ENCODE measurements around the gene REPIN1.

REPIN1 gene

GRCh38 chr7:150359622-150360362 lies 8.8 kb upstream of the REPIN1 start:
- Histone ChIP-seq H3K9me3 (ENCODE audit: insufficient read depth, low read length, severe bottlenecking) (no peaks in the 10 kb centered on the region), H3K27ac (ENCODE audit: low read length) (peak overlapping the region; percentile 90), H4K20me1 (ENCODE audit: insufficient read depth, low read length) (no peaks in the 10 kb centered on the region), H2AFZ (ENCODE audit: low read depth, low read length) (no peak overlapping the region), H3K9ac (ENCODE audit: low read depth, low read length) (peak overlapping the region; percentile 51; the same call in 1 of the 2 replicates), H3K4me3 (ENCODE audit: low read depth in 1 of 2, low read length in 2 of 2) (peak overlapping the region in 1 of 2 experiments; percentile 28; a peak in 1 of 4 replicates), H3K36me3 (ENCODE audit: insufficient read depth, low read length) (no peaks in the 10 kb centered on the region), H3K4me2 (ENCODE audit: insufficient read depth, low read length) (peak overlapping the region; percentile 44), H3K4me1 (ENCODE audit: insufficient read depth, low read length) (peaks cover 96% of the 10 kb centered on the region), H3K27me3 (ENCODE audit: insufficient read depth, low read length, poor library complexity) (no peaks in the 10 kb centered on the region), H3K79me2 (ENCODE audit: insufficient read depth, low read length) (peaks cover 61% of the 10 kb centered on the region)
- DNase-seq (no peak), ATAC-seq (ENCODE audit: insufficient read depth, low read depth) (no peak)
- TF ChIP-seq CTCF (IDR thresholded peaks at IDR 0.05; ENCODE audit: borderline replicate concordance, extremely low read depth, low read length, poor library complexity, severe bottlenecking) (no peak), EZH2 (IDR thresholded peaks at IDR 0.05; ENCODE audit: borderline replicate concordance, low read depth, low read length, severe bottlenecking) (no peak)

GRCh38 chr7:150360363-150361058 lies 8.1 kb upstream of the REPIN1 start:
- Histone ChIP-seq H3K36me3 (ENCODE audit: insufficient read depth, low read length) (no peaks in the 10 kb centered on the region), H3K9ac (ENCODE audit: low read depth, low read length) (peak overlapping the region; percentile 19; the same call in 1 of the 2 replicates), H3K4me2 (ENCODE audit: insufficient read depth, low read length) (peak overlapping the region; percentile 44), H3K4me1 (ENCODE audit: insufficient read depth, low read length) (peaks cover 99% of the 10 kb centered on the region), H3K9me3 (ENCODE audit: insufficient read depth, low read length, severe bottlenecking) (no peaks in the 10 kb centered on the region), H3K4me3 (ENCODE audit: low read depth in 1 of 2, low read length in 2 of 2) (no peak overlapping the region), H3K27ac (ENCODE audit: low read length) (peak overlapping the region; percentile 90), H2AFZ (ENCODE audit: low read depth, low read length) (no peak overlapping the region), H3K79me2 (ENCODE audit: insufficient read depth, low read length) (peaks cover 67% of the 10 kb centered on the region), H4K20me1 (ENCODE audit: insufficient read depth, low read length) (no peaks in the 10 kb centered on the region), H3K27me3 (ENCODE audit: insufficient read depth, low read length, poor library complexity) (no peaks in the 10 kb centered on the region)
- no peak for TF ChIP-seq EZH2 (IDR thresholded peaks at IDR 0.05; ENCODE audit: borderline replicate concordance, low read depth, low read length, severe bottlenecking)
- TF ChIP-seq CTCF (IDR thresholded peaks at IDR 0.05; ENCODE audit: borderline replicate concordance, extremely low read depth, low read length, poor library complexity, severe bottlenecking): no peak
- DNase-seq (no peak), ATAC-seq (ENCODE audit: insufficient read depth, low read depth) (no peak)

GRCh38 chr7:150361402-150361801 lies 7.2 kb upstream of the REPIN1 start:
- Histone ChIP-seq H3K4me3 (ENCODE audit: low read depth in 1 of 2, low read length in 2 of 2) (peak overlapping the region in 1 of 2 experiments; percentile 59; a peak in 2 of 4 replicates), H3K9me3 (ENCODE audit: insufficient read depth, low read length, severe bottlenecking) (no peaks in the 10 kb centered on the region), H3K36me3 (ENCODE audit: insufficient read depth, low read length) (no peaks in the 10 kb centered on the region), H4K20me1 (ENCODE audit: insufficient read depth, low read length) (no peaks in the 10 kb centered on the region), H2AFZ (ENCODE audit: low read depth, low read length) (no peak overlapping the region), H3K9ac (ENCODE audit: low read depth, low read length) (peak overlapping the region; percentile 95), H3K27me3 (ENCODE audit: insufficient read depth, low read length, poor library complexity) (no peaks in the 10 kb centered on the region), H3K27ac (ENCODE audit: low read length) (peak overlapping the region; percentile 97), H3K4me1 (ENCODE audit: insufficient read depth, low read length) (peaks cover 99% of the 10 kb centered on the region), H3K79me2 (ENCODE audit: insufficient read depth, low read length) (peaks cover 76% of the 10 kb centered on the region), H3K4me2 (ENCODE audit: insufficient read depth, low read length) (peak overlapping the region; percentile 71)
- ATAC-seq (ENCODE audit: insufficient read depth, low read depth) (no peak), DNase-seq (no peak)
- TF ChIP-seq EZH2 (IDR thresholded peaks at IDR 0.05; ENCODE audit: borderline replicate concordance, low read depth, low read length, severe bottlenecking) (no peak), CTCF (IDR thresholded peaks at IDR 0.05; ENCODE audit: borderline replicate concordance, extremely low read depth, low read length, poor library complexity, severe bottlenecking) (no peak)

Data from DND-41 (cell line).